ENCODE results near the gene FMO3.

DNA sequence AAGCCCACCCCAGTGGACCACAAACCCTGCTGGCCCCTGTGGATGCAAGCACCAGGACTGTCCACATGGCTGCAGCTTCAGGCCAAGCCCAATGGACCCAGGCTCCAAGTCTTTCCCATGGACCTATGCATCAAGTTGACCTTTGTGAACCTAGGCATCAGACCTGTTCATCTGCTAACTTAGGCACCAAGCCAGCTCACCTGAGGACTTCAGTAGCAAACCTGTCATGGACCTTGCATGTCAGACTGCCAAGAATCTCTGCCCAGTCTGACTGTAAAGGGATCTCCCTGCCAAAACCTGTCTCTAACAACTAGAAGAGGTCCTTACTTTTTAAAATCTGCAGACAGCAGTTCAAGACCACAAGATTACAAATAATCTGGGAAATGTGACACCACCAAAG lies 37.8 kb downstream of the FMO3 start:
- TF ChIP-seq, protein P1, sequence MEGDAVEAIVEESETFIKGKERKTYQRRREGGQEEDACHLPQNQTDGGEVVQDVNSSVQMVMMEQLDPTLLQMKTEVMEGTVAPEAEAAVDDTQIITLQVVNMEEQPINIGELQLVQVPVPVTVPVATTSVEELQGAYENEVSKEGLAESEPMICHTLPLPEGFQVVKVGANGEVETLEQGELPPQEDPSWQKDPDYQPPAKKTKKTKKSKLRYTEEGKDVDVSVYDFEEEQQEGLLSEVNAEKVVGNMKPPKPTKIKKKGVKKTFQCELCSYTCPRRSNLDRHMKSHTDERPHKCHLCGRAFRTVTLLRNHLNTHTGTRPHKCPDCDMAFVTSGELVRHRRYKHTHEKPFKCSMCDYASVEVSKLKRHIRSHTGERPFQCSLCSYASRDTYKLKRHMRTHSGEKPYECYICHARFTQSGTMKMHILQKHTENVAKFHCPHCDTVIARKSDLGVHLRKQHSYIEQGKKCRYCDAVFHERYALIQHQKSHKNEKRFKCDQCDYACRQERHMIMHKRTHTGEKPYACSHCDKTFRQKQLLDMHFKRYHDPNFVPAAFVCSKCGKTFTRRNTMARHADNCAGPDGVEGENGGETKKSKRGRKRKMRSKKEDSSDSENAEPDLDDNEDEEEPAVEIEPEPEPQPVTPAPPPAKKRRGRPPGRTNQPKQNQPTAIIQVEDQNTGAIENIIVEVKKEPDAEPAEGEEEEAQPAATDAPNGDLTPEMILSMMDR (conservative IDR thresholded peaks at IDR 0.05), result no peak
- TF ChIP-seq EZH2 (IDR thresholded peaks at IDR 0.05; ENCODE audit: low read depth), result no peak
